ENCODE data around the gene C6orf58.

C6orf58 gene

DNA sequence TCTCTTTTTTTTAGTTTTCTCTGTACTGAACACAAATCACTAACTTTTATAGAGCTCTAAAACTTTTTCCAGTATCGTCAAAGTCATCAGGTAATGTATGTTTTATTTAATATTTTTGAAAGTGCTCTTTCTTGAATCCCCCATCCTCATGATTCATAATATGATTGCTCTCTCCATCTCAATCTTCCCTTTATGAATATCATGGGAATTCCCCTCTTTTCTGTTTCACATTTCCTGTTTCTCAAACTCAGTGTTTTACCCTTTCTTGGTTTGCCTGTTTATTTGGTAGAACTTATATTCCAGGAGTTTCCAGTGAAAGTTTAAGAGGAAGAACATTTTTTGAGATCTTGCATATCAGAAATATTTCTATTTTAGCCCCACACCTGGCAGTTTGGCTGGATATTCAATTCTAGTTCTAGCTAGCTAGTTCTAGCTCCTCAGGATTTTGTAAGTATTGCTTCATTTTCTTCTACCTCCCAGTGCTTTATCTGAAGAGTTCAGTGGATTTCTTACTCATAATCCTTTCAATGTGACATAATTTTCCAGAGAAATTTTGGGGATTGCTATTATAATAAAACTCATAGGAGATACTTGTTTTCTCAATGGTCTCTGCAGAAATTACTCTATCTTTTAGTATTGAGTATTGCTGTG, 6.1 kb upstream of the C6orf58 start:
- TF ChIP-seq, protein P1, sequence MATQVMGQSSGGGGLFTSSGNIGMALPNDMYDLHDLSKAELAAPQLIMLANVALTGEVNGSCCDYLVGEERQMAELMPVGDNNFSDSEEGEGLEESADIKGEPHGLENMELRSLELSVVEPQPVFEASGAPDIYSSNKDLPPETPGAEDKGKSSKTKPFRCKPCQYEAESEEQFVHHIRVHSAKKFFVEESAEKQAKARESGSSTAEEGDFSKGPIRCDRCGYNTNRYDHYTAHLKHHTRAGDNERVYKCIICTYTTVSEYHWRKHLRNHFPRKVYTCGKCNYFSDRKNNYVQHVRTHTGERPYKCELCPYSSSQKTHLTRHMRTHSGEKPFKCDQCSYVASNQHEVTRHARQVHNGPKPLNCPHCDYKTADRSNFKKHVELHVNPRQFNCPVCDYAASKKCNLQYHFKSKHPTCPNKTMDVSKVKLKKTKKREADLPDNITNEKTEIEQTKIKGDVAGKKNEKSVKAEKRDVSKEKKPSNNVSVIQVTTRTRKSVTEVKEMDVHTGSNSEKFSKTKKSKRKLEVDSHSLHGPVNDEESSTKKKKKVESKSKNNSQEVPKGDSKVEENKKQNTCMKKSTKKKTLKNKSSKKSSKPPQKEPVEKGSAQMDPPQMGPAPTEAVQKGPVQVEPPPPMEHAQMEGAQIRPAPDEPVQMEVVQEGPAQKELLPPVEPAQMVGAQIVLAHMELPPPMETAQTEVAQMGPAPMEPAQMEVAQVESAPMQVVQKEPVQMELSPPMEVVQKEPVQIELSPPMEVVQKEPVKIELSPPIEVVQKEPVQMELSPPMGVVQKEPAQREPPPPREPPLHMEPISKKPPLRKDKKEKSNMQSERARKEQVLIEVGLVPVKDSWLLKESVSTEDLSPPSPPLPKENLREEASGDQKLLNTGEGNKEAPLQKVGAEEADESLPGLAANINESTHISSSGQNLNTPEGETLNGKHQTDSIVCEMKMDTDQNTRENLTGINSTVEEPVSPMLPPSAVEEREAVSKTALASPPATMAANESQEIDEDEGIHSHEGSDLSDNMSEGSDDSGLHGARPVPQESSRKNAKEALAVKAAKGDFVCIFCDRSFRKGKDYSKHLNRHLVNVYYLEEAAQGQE (IDR thresholded peaks at IDR 0.05; ENCODE audit: insufficient read depth in 1 of 2, low read depth in 2 of 2, low read length in 2 of 2) = no peak
- TF ChIP-seq SIN3A (IDR thresholded peaks at IDR 0.05; ENCODE audit: borderline replicate concordance, insufficient read depth, low read length) (no peak), TAF1 (IDR thresholded peaks at IDR 0.05; ENCODE audit: borderline replicate concordance, insufficient read depth, low read length) (no peak), POLR2AphosphoS5 (IDR thresholded peaks at IDR 0.05; ENCODE audit: low read depth, low read length) (no peak), FOXP2 (optimal IDR thresholded peaks at IDR 0.05; ENCODE audit: borderline replicate concordance, extremely low read depth, extremely low read length, insufficient read depth) (no peak)

DNA sequence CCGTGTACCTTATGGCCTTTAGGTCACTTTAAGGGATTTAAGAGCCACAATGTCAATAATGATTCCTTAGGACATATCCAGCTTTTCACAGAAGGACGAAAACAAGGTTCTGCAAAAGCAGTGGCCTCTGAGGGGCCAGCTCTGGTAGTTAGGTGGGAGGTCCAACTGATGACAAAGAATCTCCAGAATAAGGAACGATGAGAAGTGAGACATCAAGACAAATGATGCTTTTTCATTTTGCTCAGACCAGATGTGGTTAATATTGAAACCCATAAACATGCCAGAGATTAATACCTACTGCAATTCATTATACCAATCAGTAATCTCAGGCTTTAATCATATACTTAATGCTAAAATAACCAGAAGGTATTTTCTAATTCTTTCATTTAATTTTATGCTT, 1.9 kb downstream of the C6orf58 start:
- TF ChIP-seq, protein P1 (IDR thresholded peaks at IDR 0.05; ENCODE audit: insufficient read depth in 1 of 2, low read depth in 2 of 2, low read length in 2 of 2) = no peak
- TF ChIP-seq POLR2AphosphoS5 (IDR thresholded peaks at IDR 0.05; ENCODE audit: low read depth, low read length) (no peak), FOXP2 (optimal IDR thresholded peaks at IDR 0.05; ENCODE audit: borderline replicate concordance, extremely low read depth, extremely low read length, insufficient read depth) (no peak), TAF1 (IDR thresholded peaks at IDR 0.05; ENCODE audit: borderline replicate concordance, insufficient read depth, low read length) (no peak), SIN3A (IDR thresholded peaks at IDR 0.05; ENCODE audit: borderline replicate concordance, insufficient read depth, low read length) (no peak)

DNA sequence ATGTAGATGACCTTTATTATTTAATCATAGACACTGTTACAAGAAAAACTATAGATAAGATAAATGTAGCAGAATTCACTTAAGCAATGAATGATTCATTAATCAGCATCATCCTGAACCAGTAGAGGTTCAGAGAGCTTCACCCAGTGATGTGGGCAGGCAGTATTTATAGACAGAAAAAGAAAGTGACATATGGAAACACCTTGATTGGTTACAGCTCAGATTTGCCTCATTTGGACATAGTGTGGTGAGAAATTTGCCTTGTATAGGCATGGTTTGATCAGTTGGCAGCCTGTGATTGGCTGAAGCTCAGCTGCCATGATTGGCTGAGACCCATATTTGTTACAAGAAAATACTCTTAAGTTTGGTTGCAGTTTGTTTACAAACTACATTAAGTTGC, 4.6 kb downstream of the C6orf58 start:
- TF ChIP-seq TAF1 (IDR thresholded peaks at IDR 0.05; ENCODE audit: borderline replicate concordance, insufficient read depth, low read length) (no peak), SIN3A (IDR thresholded peaks at IDR 0.05; ENCODE audit: borderline replicate concordance, insufficient read depth, low read length) (no peak), FOXP2 (optimal IDR thresholded peaks at IDR 0.05; ENCODE audit: borderline replicate concordance, extremely low read depth, extremely low read length, insufficient read depth) (no peak), POLR2AphosphoS5 (IDR thresholded peaks at IDR 0.05; ENCODE audit: low read depth, low read length) (no peak)
- TF ChIP-seq, protein P1 (IDR thresholded peaks at IDR 0.05; ENCODE audit: insufficient read depth in 1 of 2, low read depth in 2 of 2, low read length in 2 of 2) = no peak

DNA sequence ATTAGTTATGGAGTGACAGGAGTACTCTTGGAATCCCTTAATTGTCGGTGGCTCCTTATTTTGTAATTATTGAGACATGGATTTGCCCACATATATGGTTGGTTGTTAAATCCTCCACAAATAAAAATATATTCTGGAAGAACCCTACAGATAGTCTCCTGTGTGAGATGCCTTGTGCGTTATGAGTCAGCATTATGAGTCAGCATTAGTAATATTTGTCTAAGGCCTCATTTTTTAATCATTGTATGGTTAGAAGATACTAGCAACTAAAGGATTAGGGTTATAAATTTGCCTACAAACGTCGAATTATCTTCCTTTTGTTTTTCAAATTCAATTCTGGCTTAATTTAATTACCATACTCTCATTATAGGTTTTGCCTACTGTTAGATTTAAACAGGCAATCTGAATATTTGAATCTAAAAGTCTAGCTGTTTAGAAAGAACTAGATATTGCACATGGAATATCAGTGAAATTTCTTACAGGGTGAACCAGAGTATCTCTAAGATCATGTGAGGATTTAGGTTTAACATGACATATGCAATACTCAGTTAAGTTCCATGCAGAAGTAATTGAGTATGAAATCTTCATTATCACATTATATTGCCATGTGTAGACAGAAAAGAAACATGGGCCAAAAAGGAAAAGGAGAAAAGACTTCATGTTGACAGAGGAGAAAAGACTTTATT, 5.9 kb downstream of the C6orf58 start:
- no peak for TF ChIP-seq SIN3A (IDR thresholded peaks at IDR 0.05; ENCODE audit: borderline replicate concordance, insufficient read depth, low read length)
- no peak for TF ChIP-seq FOXP2 (optimal IDR thresholded peaks at IDR 0.05; ENCODE audit: borderline replicate concordance, extremely low read depth, extremely low read length, insufficient read depth)
- TF ChIP-seq, protein P1 (IDR thresholded peaks at IDR 0.05; ENCODE audit: insufficient read depth in 1 of 2, low read depth in 2 of 2, low read length in 2 of 2) = no peak
- no peak for TF ChIP-seq TAF1 (IDR thresholded peaks at IDR 0.05; ENCODE audit: borderline replicate concordance, insufficient read depth, low read length)

Data from PFSK-1 (cell line).